ENCODE data around the gene RCAN1. TPM values are rescaled to one million over a fixed set of nuclear protein-coding genes. Genes with fewer than 3 reads are reported as not detected.
"Not testable (repeated sequence)": the region's sequence is repeated elsewhere in the genome, so short reads cannot be mapped to it uniquely, and the experiment has no call there.

RCAN1 gene
- total RNA-seq, 6 experiments from 2014 or later, result 60.8 to 87.2 (median 66.1) TPM

DNA sequence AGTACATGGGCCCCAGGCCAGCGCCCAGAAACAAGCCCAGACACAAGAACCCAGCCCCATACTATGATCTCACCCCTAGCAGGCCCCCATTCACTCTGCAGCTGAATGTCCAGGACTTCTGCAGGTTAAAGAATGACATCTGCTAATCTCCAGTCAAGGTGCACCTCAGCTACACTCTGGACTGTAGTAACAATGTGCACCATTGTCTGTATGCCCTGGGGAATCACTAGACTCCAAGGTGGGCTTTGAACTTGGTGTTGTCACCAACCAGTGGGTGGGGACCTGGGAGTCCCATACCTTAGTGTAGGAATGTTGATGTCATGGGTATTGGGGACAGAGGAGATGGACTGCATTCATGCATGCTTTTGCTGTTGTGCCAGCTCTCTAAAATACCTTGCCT lies 113.2 kb downstream of the RCAN1 start:
- DNase-seq, result no peak
- peaks cover 5% of the 10 kb centered on the region; the same call in 1 of the 2 replicates for H3K4me1 Mint-ChIP-seq (ENCODE audit: low read depth)
- peaks cover 10% of the 10 kb centered on the region for H3K36me3 Mint-ChIP-seq (ENCODE audit: low read depth)
- H3K27ac Mint-ChIP-seq, result no peak overlapping the region
- H3K9me3 Mint-ChIP-seq, result peaks cover 16% of the 10 kb centered on the region
- H3K4me3 Mint-ChIP-seq, result no peak overlapping the region
- TF ChIP-seq CTCF (IDR thresholded peaks at IDR 0.05), result no peak
- H3K27me3 Mint-ChIP-seq (ENCODE audit: insufficient read depth), result peaks cover 30% of the 10 kb centered on the region

DNA sequence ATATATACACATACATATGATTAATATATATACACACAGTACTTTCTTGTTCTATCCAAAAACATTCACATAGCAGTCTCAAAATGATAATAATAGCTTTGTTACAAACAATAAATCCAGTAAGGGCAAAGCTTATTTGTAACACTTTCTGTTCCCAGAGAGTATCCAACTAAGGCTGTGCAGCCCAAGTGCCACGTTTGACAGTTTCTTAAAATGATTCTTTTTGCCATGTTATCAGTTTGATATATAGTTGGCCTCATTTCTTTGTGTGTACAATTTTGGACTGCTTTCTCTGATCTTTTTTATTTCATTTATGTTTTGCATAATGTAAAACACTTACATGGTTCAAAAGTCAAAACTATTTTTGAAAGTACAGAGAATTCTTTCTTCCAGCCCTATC lies 114.7 kb downstream of the RCAN1 start:
- TF ChIP-seq CTCF (IDR thresholded peaks at IDR 0.05), result no peak
- no peak for DNase-seq
- Mint-ChIP-seq H3K27me3 (ENCODE audit: insufficient read depth) (peaks cover 24% of the 10 kb centered on the region), H3K27ac (no peak overlapping the region), H3K36me3 (ENCODE audit: low read depth) (peaks cover 10% of the 10 kb centered on the region), H3K9me3 (peaks cover 21% of the 10 kb centered on the region), H3K4me1 (ENCODE audit: low read depth) (no peaks in the 10 kb centered on the region), H3K4me3 (no peak overlapping the region)

DNA sequence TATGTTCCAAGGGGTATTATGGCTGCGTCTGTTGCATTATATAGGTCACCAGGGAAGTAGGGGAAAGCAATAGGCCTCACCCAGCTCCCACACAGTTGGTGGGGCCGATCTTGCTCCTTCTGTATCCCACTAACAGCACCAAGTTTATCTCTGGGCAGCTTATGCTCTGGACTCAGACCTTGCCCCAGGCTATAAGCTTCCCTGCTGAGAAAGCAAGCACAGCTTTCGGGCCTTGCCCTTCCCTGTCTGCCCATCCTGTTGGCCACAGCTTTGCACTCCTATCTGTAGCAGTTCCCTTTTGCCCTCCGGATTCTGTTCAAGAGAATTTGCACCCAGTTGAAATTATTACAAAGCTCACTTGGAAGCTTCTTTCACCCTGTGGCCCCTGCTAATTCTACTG lies 115.8 kb downstream of the RCAN1 start:
- Mint-ChIP-seq H3K27me3 (ENCODE audit: insufficient read depth) (peaks cover 24% of the 10 kb centered on the region), H3K36me3 (ENCODE audit: low read depth) (peaks cover 10% of the 10 kb centered on the region), H3K4me3 (no peak overlapping the region), H3K4me1 (ENCODE audit: low read depth) (no peaks in the 10 kb centered on the region), H3K27ac (no peak overlapping the region), H3K9me3 (peaks cover 21% of the 10 kb centered on the region)
- no peak for TF ChIP-seq CTCF (IDR thresholded peaks at IDR 0.05)
- no peak for DNase-seq

DNA sequence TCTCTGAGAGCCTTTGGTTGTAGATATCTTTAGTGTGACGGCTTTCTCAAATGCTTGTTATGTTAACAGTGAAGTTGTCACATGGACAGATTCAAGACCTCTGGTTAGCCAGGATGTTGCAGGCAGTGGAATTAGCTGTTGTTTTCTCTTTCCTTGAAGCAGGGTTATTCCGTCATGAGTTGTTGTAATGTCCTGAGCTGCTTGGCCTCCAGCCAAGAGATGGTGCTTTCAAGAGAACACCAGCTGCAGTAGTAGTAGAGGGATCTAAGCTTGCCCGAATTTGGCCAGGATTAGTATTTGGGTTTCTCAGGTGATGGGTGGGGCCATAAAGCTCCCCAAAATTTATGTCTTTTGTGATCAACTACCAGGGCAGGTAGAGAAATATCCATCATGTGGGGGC lies 116.3 kb downstream of the RCAN1 start:
- Mint-ChIP-seq H3K4me1 (ENCODE audit: low read depth) (no peaks in the 10 kb centered on the region), H3K27me3 (ENCODE audit: insufficient read depth) (peaks cover 22% of the 10 kb centered on the region), H3K9me3 (peaks cover 21% of the 10 kb centered on the region), H3K4me3 (no peak overlapping the region), H3K27ac (no peak overlapping the region), H3K36me3 (ENCODE audit: low read depth) (peaks cover 10% of the 10 kb centered on the region)
- DNase-seq, result no peak
- no peak for TF ChIP-seq CTCF (IDR thresholded peaks at IDR 0.05)

DNA sequence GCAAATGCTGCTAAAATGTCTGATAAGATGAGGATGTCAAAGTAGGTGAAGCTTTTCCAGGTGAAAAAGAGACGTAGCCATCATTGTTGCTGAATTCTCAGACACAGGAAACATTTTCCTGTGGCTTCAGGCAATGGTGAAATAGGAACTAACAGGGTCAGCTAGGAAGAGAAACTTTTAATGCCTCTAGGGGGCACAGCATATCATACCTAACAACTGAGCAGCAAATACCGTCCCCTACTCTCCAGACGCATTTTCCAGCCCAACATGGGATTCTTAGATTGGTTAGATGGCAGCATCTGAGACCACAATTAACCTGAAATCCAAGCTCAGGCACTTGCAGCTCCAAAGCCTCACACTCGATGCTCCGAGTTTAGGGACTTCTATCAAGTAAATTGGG lies 131.1 kb downstream of the RCAN1 start:
- H3K27me3 Mint-ChIP-seq (ENCODE audit: insufficient read depth); H3K36me3 Mint-ChIP-seq (ENCODE audit: low read depth); H3K4me3 Mint-ChIP-seq; H3K4me1 Mint-ChIP-seq (ENCODE audit: low read depth); H3K9me3 Mint-ChIP-seq; H3K27ac Mint-ChIP-seq; DNase-seq: not testable (repeated sequence)

- not testable (repeated sequence) for H3K27me3 Mint-ChIP-seq (ENCODE audit: insufficient read depth); H3K27ac Mint-ChIP-seq; H3K4me1 Mint-ChIP-seq (ENCODE audit: low read depth); H3K4me3 Mint-ChIP-seq; DNase-seq; H3K9me3 Mint-ChIP-seq; H3K36me3 Mint-ChIP-seq (ENCODE audit: low read depth)
Observed at GRCh38 chr21:34483435-34483834, 131.5 kb downstream of the RCAN1 start.

GRCh38 chr21:34467333-34467732 lies 147.6 kb downstream of the RCAN1 start:
- not testable (repeated sequence) for DNase-seq; H3K27ac Mint-ChIP-seq; H3K4me1 Mint-ChIP-seq (ENCODE audit: low read depth); H3K4me3 Mint-ChIP-seq; H3K27me3 Mint-ChIP-seq (ENCODE audit: insufficient read depth); H3K9me3 Mint-ChIP-seq; H3K36me3 Mint-ChIP-seq (ENCODE audit: low read depth)

Other genes with a start within 250 kb of the RCAN1 start
- gene SMIM11, start 239.6 kb downstream of the RCAN1 start, total RNA-seq (2021; fragmentation: NEBNext Ultra II Directional; extraction: Animal tissue kit (Norgen Biotek cat#: 25700)), result 10 to 100 TPM in 3 of 6 experiments, 1 to 10 TPM in 3; 3.1 to 18.6 (median 10.2) TPM
- gene SMIM34, start 191.2 kb downstream of the RCAN1 start, total RNA-seq (2021; fragmentation: NEBNext Ultra II Directional; extraction: Animal tissue kit (Norgen Biotek cat#: 25700)), result not detected
- 1 to 10 TPM in 1 of 6 experiments, under 1 TPM in 5; 0.71 to 1.3 (median 0.85) TPM for gene KCNE1, start 102.9 kb downstream of the RCAN1 start, total RNA-seq (2021; fragmentation: NEBNext Ultra II Directional; extraction: Animal tissue kit (Norgen Biotek cat#: 25700))
- gene CLIC6, start 53.9 kb upstream of the RCAN1 start, total RNA-seq (2021; fragmentation: NEBNext Ultra II Directional; extraction: Animal tissue kit (Norgen Biotek cat#: 25700)), result not detected

Measured in HFFc6 (cell line).